Limb (tissue), 2 donors: ENCODE data around the gene REXO1.

Experiments
- DNase-seq, 2 donors: peaks; one replicate each; pipeline ENCODE4 v3.0.0-alpha.2; 2016; ENCODE audit errors: extremely low spot score in 2 of 2

REXO1 gene

GRCh38 chr19:1791879-1792278 is 56.4 kb downstream of the REXO1 start:
- DNase-seq: no peak

GRCh38 chr19:1790054-1790792 is 58.1 kb downstream of the REXO1 start:
- DNase-seq: no peak

DNA sequence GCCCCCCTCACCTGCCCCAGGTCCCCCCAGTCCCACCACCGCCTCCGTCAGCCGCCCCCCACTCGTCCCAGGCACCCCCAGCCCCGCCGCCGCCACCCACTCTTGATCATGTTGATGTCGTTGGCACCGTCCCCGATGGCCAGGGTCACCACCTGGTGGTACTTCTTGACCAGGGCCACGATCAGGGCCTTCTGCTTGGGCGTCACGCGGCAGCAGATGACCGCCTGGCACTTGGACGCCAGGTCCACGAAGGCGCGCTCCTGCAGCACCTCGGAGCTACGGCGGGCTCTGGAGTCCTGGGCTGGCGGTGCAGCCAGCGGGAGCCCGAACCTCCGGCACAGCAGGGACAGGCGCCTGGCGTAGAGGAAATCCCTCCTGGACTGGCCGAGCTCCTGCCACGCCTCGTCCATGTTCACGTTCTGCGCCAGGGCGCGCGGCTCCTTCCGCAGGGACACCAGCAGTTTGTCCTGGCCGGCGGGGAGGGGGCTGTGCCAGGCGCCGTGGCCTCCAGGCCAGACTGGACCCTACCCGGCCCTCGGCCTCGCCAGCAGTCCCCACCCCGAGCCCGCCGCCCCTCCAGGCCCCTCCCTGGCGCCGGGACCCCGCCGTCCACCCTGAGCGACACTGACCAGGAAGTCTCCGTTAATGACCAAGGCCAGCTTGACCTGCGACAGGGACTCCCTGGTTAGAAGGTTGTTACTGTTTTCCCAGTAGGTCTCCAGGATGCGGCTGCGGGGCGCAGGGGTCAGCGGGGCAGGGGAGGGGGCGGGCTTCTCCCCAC is 58.8 kb downstream of the REXO1 start:
- DNase-seq: no peak

DNA sequence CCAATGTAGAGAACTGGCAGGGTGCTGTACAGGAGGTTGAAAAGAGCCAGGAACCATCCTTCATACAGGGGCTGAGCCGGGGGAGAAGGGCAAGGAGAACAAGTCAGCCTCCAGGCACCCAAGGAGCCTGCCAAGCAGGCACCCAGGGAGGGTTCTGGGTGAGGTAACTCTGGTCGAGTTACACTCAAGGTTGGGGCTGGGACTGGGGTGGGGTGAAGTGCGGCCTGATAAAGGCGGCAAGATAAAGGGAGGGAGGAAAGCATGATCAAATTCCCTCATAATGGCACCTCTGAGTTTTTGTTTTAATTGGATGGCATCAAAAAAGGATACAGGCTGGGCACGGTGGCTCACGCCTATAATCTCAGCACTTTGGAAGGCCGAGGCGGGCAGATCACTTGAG is 61.2 kb downstream of the REXO1 start:
- DNase-seq: no peak

DNA sequence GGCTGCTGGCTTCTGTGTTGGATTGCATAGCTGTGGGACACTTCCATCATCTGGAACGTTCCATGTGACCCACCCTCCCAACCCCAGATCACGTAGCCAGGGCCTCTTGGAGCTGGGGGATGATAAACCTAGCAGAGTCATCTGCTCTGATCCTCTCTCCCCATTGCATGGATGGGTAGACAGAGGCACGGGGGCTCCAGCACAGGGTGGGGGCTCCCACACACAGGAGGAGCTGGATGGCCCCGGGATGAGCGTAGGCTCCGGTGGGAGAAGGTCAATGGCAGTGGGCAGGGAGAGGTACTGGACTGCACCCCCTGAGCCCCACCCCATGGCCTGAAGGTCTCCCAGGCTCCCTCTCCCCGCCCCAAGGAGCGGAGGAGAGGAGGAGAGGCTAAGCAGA is 61.6 kb downstream of the REXO1 start:
- DNase-seq: no peak

- DNase-seq: no peak
Measured at GRCh38 chr19:1785310-1785709, 63.0 kb downstream of the REXO1 start.

DNA sequence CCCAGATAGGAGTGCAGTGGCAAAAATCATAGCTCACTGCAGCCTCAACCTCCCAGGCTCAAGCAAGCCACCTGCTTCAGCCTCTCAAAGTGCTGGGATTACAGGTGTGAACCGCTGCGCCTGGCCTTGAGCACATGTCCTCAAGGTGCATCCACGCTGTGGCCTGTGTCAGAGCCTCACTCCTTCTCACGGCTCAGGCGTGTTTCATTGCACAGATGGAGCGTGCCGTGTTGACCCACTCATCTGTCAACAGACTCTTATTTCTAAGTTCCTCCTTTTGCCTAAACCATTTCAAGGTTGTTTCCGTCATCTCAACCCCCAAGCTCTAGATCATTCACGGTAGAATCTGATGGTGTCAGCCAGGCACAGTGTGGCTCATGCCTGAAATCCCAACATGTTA is 64.4 kb downstream of the REXO1 start:
- DNase-seq: no peak

GRCh38 chr19:1783354-1783753 is 64.9 kb downstream of the REXO1 start:
- no peak for DNase-seq

GRCh38 chr19:1782521-1782920 is 65.8 kb downstream of the REXO1 start:
- no peak for DNase-seq

DNA sequence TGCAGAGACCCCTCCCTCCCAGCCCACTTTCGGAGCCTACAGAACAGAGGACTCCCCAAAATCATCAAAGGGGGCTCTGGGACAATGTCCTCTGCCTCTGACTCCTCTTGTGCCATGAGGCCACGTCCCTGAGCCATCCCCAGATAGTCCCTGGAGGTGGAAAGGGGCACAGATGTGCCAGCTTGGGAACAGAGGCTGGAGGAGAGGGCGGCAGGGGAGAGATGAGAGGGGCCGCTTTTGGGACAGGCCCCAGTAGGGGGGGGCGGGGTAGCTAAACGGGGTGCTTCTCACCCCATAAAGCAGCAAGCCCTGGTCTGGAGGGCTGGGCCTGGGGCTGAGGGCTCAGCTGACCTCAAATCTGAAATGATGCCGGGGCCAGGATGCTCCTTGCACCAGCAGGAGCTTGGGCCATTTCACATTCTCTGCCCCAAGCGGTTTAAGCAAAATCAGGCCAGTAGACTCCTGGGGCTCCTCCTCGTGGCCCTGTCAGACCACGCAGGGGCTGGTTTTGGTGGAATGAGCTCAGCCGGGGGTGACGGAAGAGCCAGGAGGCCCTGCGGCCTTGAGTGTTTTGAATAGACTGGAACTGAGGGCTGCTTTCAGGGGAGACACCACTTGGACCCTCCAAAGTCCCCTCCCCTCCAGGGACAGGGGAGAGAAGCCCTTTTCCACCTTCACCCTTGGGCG is 67.9 kb downstream of the REXO1 start:
- no peak for DNase-seq

GRCh38 chr19:1779574-1779973 is 68.7 kb downstream of the REXO1 start:
- no peak for DNase-seq

GRCh38 chr19:1777149-1777548 is 71.1 kb downstream of the REXO1 start:
- DNase-seq: no peak

DNA sequence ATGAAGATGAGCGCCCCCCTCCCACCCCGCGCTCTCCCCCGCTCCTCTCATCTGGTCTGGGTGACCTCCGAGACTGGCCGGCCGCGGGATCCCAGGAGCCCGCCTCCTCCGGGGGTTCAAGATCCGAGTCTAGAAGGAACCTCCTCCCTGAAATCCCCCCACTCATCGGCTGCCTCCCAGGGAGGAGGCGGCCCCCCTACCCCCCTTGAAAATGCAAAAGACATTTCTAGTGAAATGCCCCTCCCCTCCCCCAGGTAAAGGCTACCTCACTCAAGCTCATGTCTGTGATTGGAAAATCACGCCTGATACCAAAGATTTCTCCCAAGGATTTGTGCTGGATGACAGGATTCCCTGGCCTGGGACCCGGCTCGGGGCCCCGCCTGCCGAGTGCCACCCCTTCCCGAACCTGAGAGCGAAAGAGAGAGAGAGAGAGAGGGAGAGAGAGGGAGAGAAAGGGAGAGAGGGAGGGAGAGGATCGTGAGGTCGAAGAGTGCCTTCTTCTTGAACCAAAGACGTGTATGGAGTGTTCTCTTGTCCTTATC is 71.6 kb downstream of the REXO1 start:
- no peak for DNase-seq

- DNase-seq: no peak
Measured at GRCh38 chr19:1775951-1776605, 72.2 kb downstream of the REXO1 start.

DNA sequence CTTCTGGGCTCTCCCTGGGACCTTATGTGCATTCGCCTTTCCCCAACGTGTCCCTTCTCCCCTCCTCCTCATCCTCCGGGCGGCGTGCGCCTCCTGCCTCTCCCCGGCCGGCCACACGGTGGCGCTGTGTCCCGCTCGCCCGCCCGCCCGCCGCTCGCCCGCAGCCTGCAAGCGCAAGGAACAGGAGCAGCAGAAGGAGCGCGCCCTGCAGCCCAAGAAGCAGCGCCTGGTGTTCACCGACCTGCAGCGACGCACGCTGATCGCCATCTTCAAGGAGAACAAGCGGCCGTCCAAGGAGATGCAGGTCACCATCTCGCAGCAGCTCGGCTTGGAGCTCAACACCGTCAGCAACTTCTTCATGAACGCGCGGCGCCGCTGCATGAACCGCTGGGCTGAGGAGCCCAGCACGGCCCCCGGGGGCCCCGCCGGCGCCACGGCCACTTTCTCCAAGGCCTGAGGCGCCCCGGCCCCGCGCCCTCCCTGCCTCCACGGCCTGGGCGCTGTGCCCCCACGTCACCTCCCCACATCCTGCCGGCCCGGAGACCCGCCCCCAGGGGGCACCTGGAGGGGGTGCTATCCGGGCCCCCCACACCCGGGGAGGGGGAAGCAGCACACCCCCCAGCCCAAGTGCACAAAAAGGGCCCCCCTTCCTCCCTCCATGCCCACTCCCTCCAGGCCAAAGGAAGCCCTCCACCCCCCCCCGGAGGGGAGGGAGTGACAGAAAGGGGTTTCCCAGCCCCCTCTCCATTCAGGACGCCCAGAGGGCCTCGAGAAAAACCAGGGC is 73.1 kb downstream of the REXO1 start:
- no peak for DNase-seq

DNA sequence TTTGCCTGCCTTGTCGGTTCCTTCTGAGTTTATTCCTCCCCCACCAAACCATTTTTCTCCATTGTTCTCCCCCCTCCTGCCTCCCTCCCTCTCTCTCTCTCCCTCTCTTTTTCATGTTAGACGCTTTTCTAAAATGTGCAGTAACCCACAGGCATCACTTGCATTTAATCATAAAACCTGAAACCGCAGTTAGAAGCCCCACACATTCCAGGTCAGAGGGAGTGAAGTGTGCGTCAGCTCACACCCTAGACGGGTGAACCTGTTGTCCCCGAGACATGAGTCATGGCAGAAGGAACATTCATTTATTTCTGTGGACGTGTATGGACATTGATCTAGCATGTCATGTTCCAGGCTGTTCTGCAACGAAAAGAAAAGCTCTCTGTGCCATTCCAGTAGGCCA is 75.1 kb downstream of the REXO1 start:
- DNase-seq: no peak

DNA sequence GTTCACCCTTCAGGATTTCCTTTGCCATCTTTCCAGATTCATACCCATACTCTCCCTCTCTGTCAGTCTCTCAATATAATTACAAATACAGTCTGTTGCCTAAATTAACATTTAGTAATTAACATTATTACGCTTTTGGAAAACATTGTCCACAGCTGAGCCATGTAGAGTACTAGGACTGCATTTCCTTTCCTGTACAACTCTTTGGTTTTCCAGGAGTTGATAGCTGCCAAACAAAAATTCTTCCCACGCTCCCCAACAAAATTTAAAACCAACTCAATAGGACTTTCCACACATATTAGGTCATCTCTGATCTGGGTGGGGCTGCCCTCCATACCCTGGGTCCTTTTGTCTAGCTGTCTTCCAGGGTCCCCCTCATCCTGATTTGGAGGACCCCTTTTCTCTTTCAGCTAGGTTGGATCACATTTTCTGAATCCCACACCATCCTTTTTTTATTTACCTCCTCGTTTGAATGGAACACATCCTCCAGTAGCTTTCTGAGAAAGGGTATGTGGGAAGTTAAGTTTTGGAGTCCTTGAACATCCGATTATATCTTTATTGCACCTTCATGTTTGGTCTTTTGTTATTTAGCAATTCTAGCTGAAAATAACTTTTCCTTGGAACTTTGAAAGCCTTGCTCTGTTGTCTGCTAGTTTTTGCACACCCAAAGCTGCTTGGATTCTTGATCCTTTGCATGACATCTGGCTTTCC is 77.3 kb downstream of the REXO1 start:
- DNase-seq: no peak

GRCh38 chr19:1769645-1769985 is 78.7 kb downstream of the REXO1 start:
- DNase-seq: no peak

- no peak for DNase-seq
Measured at GRCh38 chr19:1768918-1769644, 79.2 kb downstream of the REXO1 start.

DNA sequence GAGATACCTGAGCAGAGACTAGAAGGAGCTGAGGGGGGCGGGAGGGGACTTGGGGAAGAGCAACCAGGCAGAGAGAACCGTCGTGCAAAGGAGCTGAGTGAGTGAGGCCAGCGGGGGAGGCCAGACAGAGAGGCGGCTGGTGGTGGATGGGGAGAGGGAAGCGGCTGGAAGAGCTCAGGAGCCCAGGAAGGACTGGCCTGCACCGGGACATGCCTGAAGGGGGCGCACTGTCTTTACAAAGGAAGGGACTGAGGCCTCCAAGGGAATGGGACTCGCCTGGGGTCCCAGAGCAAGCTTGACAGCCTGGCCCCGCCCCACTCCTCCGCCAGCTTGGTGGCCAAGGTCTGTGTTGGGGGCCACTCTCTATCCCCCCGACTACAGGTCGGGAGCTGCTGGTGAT is 80.0 kb downstream of the REXO1 start:
- DNase-seq: no peak
